Lower lobe of right lung (tissue), 2 donors: ENCODE data around the gene PNRC2. TPM values are rescaled to one million over a fixed set of nuclear protein-coding genes. Genes with fewer than 3 reads are reported as not detected.

Experiments used
- ATAC-seq, 2 donors: fragments of 200-7000 bp; cut with Tn5 transposase; one replicate each; pipeline ENCODE4 v1.9.1; 2020 to 2022; ENCODE audit warnings: mild to moderate bottlenecking in 2 of 2, moderate library complexity in 2 of 2
- DNase-seq: peaks from one replicate; pipeline ENCODE4 v3.0.0-alpha.2; 2020
- H3K27ac ChIP-seq: fragments of 200-600 bp; one replicate; pipeline ENCODE4 v1.8.0; 2022
- H3K27me3 ChIP-seq: fragments of 200-600 bp; one replicate; pipeline ENCODE4 v1.8.0; 2022; ENCODE audit warnings: low read depth
- H3K36me3 ChIP-seq: fragments of 200-600 bp; one replicate; pipeline ENCODE4 v1.8.0; 2022; ENCODE audit warnings: mild to moderate bottlenecking
- H3K4me1 ChIP-seq: fragments of 200-600 bp; one replicate; pipeline ENCODE4 v1.8.0; 2022
- H3K4me3 ChIP-seq: fragments of 200-600 bp; one replicate; pipeline ENCODE4 v1.8.0; 2022; ENCODE audit warnings: mild to moderate bottlenecking
- H3K9me3 ChIP-seq: fragments of 200-600 bp; one replicate; pipeline ENCODE4 v1.8.0; 2022
- intact Hi-C: fragments of 100-400 bp; cut with DNase I; formaldehyde crosslinking; loops from one replicate; pipeline ENCODE4 v1.11.0; 2022
- total RNA-seq: library from RNA; stranded (reverse); fragmentation: NEBNext Ultra II Directional; extraction: Animal tissue kit (Norgen Biotek cat#: 25700); gene quantifications from one replicate; pipeline ENCODE4 v1.2.1, GENCODE V29; 2021
- TF ChIP-seq, protein P1 (sequence below): fragments of 200-600 bp; IDR thresholded peaks from one replicate; pipeline ENCODE4 v1.8.0; 2022; ENCODE audit warnings: antibody characterized with exemption, mild to moderate bottlenecking
- donor health status: DM: no; HTN: yes; CAD: no; lungs with severe emphysema.

PNRC2 gene
- total RNA-seq, 1 donor from 2014 or later, result 111 TPM

DNA sequence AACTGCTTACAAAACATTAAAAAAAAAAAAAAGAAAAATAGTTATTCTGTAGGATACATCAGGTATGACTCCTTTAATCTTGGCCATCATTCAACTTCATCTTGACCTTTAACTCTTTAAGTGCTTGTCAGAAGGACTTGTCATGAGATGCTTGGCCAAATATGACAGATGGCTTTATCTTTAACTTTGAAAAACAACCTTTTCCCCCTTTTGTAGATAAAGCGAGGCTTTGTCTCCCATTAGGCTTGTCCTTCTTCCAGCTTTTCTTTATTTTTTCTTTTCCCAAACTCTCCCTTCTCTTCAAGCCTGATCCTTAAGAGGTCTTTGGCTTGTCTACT is 18.2 kb downstream of the PNRC2 start:
- H3K27me3 ChIP-seq, result no peaks in the 10 kb centered on the region
- H3K4me3 ChIP-seq, result peak overlapping the region; percentile 96
- H3K4me1 ChIP-seq, result peaks cover 66% of the 10 kb centered on the region
- H3K36me3 ChIP-seq, result peaks cover 38% of the 10 kb centered on the region
- DNase-seq (no peak), ATAC-seq (no peak)
- TF ChIP-seq, protein P1, sequence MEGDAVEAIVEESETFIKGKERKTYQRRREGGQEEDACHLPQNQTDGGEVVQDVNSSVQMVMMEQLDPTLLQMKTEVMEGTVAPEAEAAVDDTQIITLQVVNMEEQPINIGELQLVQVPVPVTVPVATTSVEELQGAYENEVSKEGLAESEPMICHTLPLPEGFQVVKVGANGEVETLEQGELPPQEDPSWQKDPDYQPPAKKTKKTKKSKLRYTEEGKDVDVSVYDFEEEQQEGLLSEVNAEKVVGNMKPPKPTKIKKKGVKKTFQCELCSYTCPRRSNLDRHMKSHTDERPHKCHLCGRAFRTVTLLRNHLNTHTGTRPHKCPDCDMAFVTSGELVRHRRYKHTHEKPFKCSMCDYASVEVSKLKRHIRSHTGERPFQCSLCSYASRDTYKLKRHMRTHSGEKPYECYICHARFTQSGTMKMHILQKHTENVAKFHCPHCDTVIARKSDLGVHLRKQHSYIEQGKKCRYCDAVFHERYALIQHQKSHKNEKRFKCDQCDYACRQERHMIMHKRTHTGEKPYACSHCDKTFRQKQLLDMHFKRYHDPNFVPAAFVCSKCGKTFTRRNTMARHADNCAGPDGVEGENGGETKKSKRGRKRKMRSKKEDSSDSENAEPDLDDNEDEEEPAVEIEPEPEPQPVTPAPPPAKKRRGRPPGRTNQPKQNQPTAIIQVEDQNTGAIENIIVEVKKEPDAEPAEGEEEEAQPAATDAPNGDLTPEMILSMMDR, result no peak
- no peaks in the 10 kb centered on the region for H3K9me3 ChIP-seq
- no peak overlapping the region for H3K27ac ChIP-seq
- intact Hi-C loops, result no loop called here

DNA sequence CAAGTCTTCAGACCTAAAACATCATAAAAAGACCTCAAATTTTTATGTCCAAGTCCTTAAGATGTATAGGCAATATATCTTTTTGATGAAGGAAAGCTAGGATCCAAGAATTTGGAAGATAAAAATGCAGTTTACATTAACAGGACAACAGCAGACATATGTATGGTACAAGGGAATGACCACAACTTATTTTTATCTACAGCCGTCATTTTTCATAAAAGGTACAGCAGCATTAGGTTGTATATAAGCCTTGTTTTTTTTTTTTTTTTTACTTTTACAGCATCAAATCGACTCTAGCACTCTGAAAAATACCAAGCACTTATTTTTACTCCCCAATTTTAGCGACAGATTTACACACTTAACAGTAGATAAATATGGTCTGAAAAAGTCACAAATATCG is 19.2 kb downstream of the PNRC2 start:
- Histone ChIP-seq H3K36me3 (peaks cover 31% of the 10 kb centered on the region), H3K9me3 (no peaks in the 10 kb centered on the region), H3K27ac (no peak overlapping the region), H3K27me3 (no peaks in the 10 kb centered on the region), H3K4me1 (peaks cover 60% of the 10 kb centered on the region), H3K4me3 (peak overlapping the region; percentile 96)
- ATAC-seq, result no peak
- TF ChIP-seq, protein P1, result no peak
- intact Hi-C loops, result no loop called here
- no peak for DNase-seq

DNA sequence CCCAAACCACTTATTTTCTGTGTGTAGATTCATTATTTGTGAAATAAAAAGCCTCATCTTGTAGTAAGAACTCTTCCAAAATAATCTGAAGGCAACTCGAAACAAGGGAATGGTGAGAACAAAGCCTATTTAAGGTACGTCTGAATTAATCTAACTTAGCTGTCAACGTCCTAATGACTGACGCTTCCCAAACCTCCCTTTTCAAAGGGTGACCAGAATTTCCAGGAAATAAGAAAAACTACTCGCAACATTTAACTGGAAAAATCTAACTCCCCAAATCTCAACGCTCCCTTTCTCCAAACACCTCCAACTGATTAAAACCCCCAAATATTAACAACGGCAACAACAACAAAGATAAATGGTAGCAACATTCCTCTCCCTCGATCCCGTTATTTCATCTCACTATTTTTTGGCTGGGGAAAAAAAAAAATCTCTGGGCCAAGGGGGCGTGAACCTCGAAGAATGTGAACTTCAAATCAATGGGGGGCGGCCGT is 19.8 kb downstream of the PNRC2 start:
- ATAC-seq (no peak), DNase-seq (no peak)
- TF ChIP-seq, protein P1, result no peak
- H3K9me3 ChIP-seq, result no peaks in the 10 kb centered on the region
- peaks cover 24% of the 10 kb centered on the region for H3K36me3 ChIP-seq
- peak overlapping the region; percentile 96 for H3K4me3 ChIP-seq
- peaks cover 59% of the 10 kb centered on the region for H3K4me1 ChIP-seq
- H3K27ac ChIP-seq, result peak overlapping the region; percentile 98
- intact Hi-C loops, result no loop called here
- H3K27me3 ChIP-seq, result no peaks in the 10 kb centered on the region

DNA sequence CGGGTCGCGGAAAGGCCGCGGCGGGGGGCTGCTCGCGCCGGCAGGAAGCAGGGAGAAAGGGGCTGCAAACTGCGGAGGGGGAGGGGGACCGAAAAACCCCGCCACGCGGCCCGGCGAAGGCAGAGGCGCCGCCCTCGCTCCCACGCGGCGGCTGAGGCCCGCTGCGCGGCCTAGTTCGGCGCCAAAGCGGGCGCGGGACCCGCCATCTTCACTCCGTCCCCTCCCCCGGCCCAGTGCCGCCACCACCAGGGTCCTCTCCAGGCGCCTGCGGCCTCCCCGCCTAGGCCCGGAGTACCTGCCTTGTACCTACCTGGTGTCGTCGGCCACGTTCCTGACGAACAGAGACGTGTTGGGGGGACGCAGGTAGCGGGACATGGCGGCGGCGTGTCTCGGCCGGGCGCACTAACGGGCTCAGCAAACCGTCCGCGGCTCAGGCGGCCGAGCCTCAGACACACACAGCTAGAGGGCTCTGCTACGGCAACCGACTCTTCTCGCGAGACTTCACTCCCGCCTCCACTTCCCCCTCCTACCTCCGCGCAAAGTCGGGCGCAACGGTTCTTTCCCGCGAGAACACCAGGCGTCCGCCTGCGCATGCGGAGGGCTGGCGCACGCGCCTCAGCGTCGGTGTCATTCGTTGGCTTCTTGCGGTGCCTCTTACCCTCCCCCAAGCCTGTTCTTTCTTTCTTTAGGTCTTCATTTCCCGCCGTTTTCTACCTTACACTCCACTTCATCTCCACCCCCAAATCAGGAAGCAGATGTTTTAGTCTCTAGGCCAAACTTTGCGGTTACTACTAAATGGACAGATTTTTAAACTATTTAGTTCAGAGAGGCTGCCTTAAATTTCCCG is 20.5 kb downstream of the PNRC2 start, which contains the start of gene SRSF10:
TSS of gene SRSF10 (minus strand) at position 447 of the 847 bp plus-strand sequence. CDS start at position 375, 72 bp downstream.
- TF ChIP-seq, protein P1, result peak; percentile 39
- H3K4me1 ChIP-seq, result peaks cover 65% of the 10 kb centered on the region
- intact Hi-C loops, result no loop called here

DNA sequence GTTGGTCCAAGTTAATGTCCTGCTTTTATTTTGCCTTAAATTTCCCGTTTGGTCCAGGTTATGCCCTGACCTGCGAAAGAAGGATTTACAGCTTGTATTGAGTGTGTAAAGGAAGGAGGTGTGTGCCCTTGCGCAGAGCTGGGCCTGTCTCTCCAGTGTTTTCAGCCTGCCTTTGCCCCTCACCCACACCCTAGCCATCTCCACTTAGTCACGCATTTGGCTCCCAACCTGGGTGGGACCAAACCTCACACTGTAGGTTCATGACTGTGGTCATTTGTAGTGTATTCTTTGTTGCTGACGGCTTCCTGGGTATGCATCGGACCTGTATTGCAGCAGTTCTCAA is 21.1 kb downstream of the PNRC2 start:
- DNase-seq (no peak), ATAC-seq (peak; percentile 10 to 24)
- peaks cover 64% of the 10 kb centered on the region for H3K4me1 ChIP-seq

More for the DNA sequence above, 20.5 kb downstream of the PNRC2 start, which contains the start of gene SRSF10:
- DNase-seq, result peak; percentile 98
- Histone ChIP-seq H3K27ac (peak within 1 kb of the TSS; percentile 98), H3K27me3 (no peaks in the 10 kb centered on the region), H3K9me3 (no peaks in the 10 kb centered on the region), H3K36me3 (peaks cover 18% of the 10 kb centered on the region), H3K4me3 (peak within 1 kb of the TSS; percentile 96)
- ATAC-seq, result peak; percentile 99

More for the DNA sequence above, 21.1 kb downstream of the PNRC2 start:
- H3K9me3 ChIP-seq, result no peaks in the 10 kb centered on the region
- no peaks in the 10 kb centered on the region for H3K27me3 ChIP-seq
- TF ChIP-seq, protein P1, result no peak
- H3K27ac ChIP-seq, result peak overlapping the region; percentile 98
- intact Hi-C loops, result no loop called here
- H3K36me3 ChIP-seq, result peaks cover 12% of the 10 kb centered on the region
- H3K4me3 ChIP-seq, result peak overlapping the region; percentile 96
